ENCODE results near the gene PGLYRP4.

Gene PGLYRP4

DNA sequence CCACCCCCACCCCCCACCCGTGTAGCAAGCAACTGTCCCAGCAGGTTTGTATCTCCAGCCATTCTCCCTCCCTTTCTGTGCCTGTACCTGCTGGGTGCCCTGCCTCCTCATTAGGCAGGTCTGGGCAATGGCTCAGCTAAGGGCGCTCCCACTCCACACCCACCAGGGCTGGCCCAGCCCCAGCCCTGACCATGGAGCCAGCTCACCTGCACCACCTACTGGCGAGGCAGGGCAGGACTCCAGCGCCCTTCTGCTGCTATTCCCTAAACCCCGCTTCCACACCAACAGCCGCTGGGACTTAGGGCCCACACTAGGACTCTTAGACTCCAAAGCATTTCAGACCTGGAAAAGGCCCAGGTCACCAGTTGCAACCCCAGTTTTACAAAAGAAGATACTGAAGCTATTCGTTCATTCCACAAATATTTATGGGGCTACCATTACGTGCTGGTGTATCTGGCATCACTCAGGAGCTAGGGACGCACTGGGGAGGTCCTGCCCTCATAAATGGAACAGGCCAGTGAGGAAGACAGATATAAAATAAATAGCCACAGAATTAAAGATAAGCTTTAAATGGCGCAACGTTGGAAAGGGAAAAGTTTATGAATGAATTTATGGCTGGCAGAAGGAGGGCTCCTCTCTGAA is 59.9 kb downstream of the PGLYRP4 start:
- Histone ChIP-seq H3K9me3 (ENCODE audit: insufficient read depth, low read length) (no peaks in the 10 kb centered on the region), H3K27me3 (ENCODE audit: insufficient read depth, insufficient read length) (no peaks in the 10 kb centered on the region), H3K9ac (ENCODE audit: insufficient read length, low read depth) (no peak overlapping the region), H3K36me3 (ENCODE audit: insufficient read depth, insufficient read length, low read length) (no peaks in the 10 kb centered on the region), H3K4me1 (ENCODE audit: insufficient read depth, insufficient read length) (no peaks in the 10 kb centered on the region), H3K4me3 (ENCODE audit: insufficient read length, low read depth) (no peak overlapping the region)
- DNase-seq (ENCODE audit: low read depth, low spot score), result peak; percentile 40
- no peak for TF ChIP-seq SUZ12 (IDR thresholded peaks at IDR 0.05; ENCODE audit: extremely low read depth, insufficient read depth, insufficient read length)
- TF ChIP-seq YY1 (IDR thresholded peaks at IDR 0.05; ENCODE audit: insufficient read depth, insufficient read length), result no peak
- no peak for TF ChIP-seq ZNF274 (IDR thresholded peaks at IDR 0.05; ENCODE audit: low read depth, low read length)
